WERI-Rb-1 (cell line): ENCODE measurements around the gene ACRBP.

Experiments used
- DNase-seq: peaks from one replicate; pipeline ENCODE4 v3.0.0-alpha.2; 2020
- H3K27ac ChIP-seq: fragments of 250-450 bp; sonication (Bioruptor Pico); 2 replicates; pipeline ENCODE4 v1.5.1; 2020; ENCODE audit warnings: mild to moderate bottlenecking, moderate library complexity
- H3K27me3 ChIP-seq: fragments of 250-450 bp; sonication (Bioruptor Pico); 2 replicates; pipeline ENCODE4 v1.5.1; 2021; ENCODE audit warnings: mild to moderate bottlenecking, low read depth, moderate library complexity; ENCODE audit not compliant: insufficient read depth, severe bottlenecking
- H3K36me3 ChIP-seq: fragments of 250-450 bp; sonication (Bioruptor Pico); 2 replicates; pipeline ENCODE4 v1.5.1; 2020; ENCODE audit warnings: mild to moderate bottlenecking, moderate library complexity
- H3K4me3 ChIP-seq: 2 replicates; pipeline ENCODE4 v1.5.1; 2011; ENCODE audit warnings: low read depth, mild to moderate bottlenecking, control low read depth, low read length
- H3K9me3 ChIP-seq: fragments of 250-450 bp; sonication (Bioruptor Pico); 2 replicates; pipeline ENCODE4 v1.5.1; 2021; ENCODE audit warnings: mild to moderate bottlenecking, moderate library complexity; ENCODE audit not compliant: severe bottlenecking
- CTCF ChIP-seq: IDR thresholded peaks from 2 replicates; pipeline ENCODE4 v1.5.1; 2011; ENCODE audit warnings: low read depth, mild to moderate bottlenecking, control low read depth, inconsistent platforms, low read length

ACRBP gene

GRCh38 chr12:6646276-6647082, 753 bp downstream of the ACRBP start:
- Histone ChIP-seq H3K27ac (no peak overlapping the region), H3K4me3 (no peak overlapping the region)
- no peak for TF ChIP-seq CTCF

GRCh38 chr12:6644903-6645302, 2.3 kb downstream of the ACRBP start:
- TF ChIP-seq CTCF = peak; percentile 48; the same call in 1 of the 2 replicates

More at GRCh38 chr12:6646276-6647082, 753 bp downstream of the ACRBP start:
- no peak for DNase-seq
- peaks cover 30% of the 10 kb centered on the region for H3K36me3 ChIP-seq
- H3K9me3 ChIP-seq = no peaks in the 10 kb centered on the region
- no peaks in the 10 kb centered on the region for H3K27me3 ChIP-seq

GRCh38 chr12:6644257-6644596, 3.0 kb downstream of the ACRBP start:
- H3K4me3 ChIP-seq = no peak overlapping the region
- no peaks in the 10 kb centered on the region for H3K9me3 ChIP-seq
- no peaks in the 10 kb centered on the region for H3K27me3 ChIP-seq
- no peak overlapping the region for H3K27ac ChIP-seq
- DNase-seq = no peak
- H3K36me3 ChIP-seq = peaks cover 12% of the 10 kb centered on the region
- no peak for TF ChIP-seq CTCF

More at GRCh38 chr12:6644903-6645302, 2.3 kb downstream of the ACRBP start:
- H3K9me3 ChIP-seq = no peaks in the 10 kb centered on the region
- H3K27me3 ChIP-seq = no peaks in the 10 kb centered on the region
- H3K27ac ChIP-seq = no peak overlapping the region
- no peak overlapping the region for H3K4me3 ChIP-seq
- peaks cover 15% of the 10 kb centered on the region for H3K36me3 ChIP-seq
- DNase-seq = no peak

- TF ChIP-seq CTCF = no peak
- no peak overlapping the region for H3K27ac ChIP-seq
- H3K9me3 ChIP-seq = no peaks in the 10 kb centered on the region
- no peak for DNase-seq
- H3K4me3 ChIP-seq = no peak overlapping the region
- H3K36me3 ChIP-seq = peaks cover 12% of the 10 kb centered on the region
- no peaks in the 10 kb centered on the region for H3K27me3 ChIP-seq
Measured at GRCh38 chr12:6643569-6644256, 3.5 kb downstream of the ACRBP start.

- Histone ChIP-seq H3K27ac (no peak overlapping the region), H3K27me3 (no peaks in the 10 kb centered on the region), H3K9me3 (no peaks in the 10 kb centered on the region), H3K4me3 (no peak overlapping the region), H3K36me3 (no peaks in the 10 kb centered on the region)
- no peak for DNase-seq
- TF ChIP-seq CTCF = no peak
Measured at GRCh38 chr12:6641131-6641530, 6.1 kb downstream of the ACRBP start.
